Measurements from ENCODE around the gene PRKAG2.

PRKAG2 gene

GRCh38 chr7:151615058-151615457 lies 261.9 kb downstream of the PRKAG2 start:
- DNase-seq (ENCODE audit: low read depth) = no peak

GRCh38 chr7:151614019-151614418 lies 262.9 kb downstream of the PRKAG2 start:
- DNase-seq (ENCODE audit: low read depth) = no peak

- DNase-seq (ENCODE audit: low read depth) = no peak
These were observed 265.0 kb downstream of the PRKAG2 start for GRCh38 chr7:151611878-151612277.

GRCh38 chr7:151611041-151611440 lies 265.9 kb downstream of the PRKAG2 start:
- no peak for DNase-seq (ENCODE audit: low read depth)

GRCh38 chr7:151608031-151608551 lies 268.8 kb downstream of the PRKAG2 start:
- no peak for DNase-seq (ENCODE audit: low read depth)

- DNase-seq (ENCODE audit: low read depth) = no peak
These were observed 269.4 kb downstream of the PRKAG2 start for GRCh38 chr7:151607464-151607867.

- DNase-seq (ENCODE audit: low read depth) = no peak
These were observed 273.0 kb downstream of the PRKAG2 start for GRCh38 chr7:151603951-151604350.

GRCh38 chr7:151601521-151602305 lies 275.2 kb downstream of the PRKAG2 start:
- no peak for DNase-seq (ENCODE audit: low read depth)

- DNase-seq (ENCODE audit: low read depth) = no peak
These were observed 276.6 kb downstream of the PRKAG2 start for GRCh38 chr7:151600331-151600730.

- DNase-seq (ENCODE audit: low read depth) = peak; percentile 76
These were observed 277.3 kb downstream of the PRKAG2 start for GRCh38 chr7:151599401-151600227.

- peak; percentile 50 for DNase-seq (ENCODE audit: low read depth)
These were observed 279.1 kb downstream of the PRKAG2 start for GRCh38 chr7:151597541-151598444.

- DNase-seq (ENCODE audit: low read depth) = no peak
These were observed 281.1 kb downstream of the PRKAG2 start for GRCh38 chr7:151595702-151596350.

GRCh38 chr7:151592868-151593486 lies 283.9 kb downstream of the PRKAG2 start:
- peak; percentile 86 for DNase-seq (ENCODE audit: low read depth)

- no peak for DNase-seq (ENCODE audit: low read depth)
These were observed 284.6 kb downstream of the PRKAG2 start for GRCh38 chr7:151592330-151592729.

- DNase-seq (ENCODE audit: low read depth) = no peak
These were observed 285.0 kb downstream of the PRKAG2 start for GRCh38 chr7:151591866-151592265.

GRCh38 chr7:151590850-151591771 lies 285.8 kb downstream of the PRKAG2 start:
- DNase-seq (ENCODE audit: low read depth) = no peak

GRCh38 chr7:151590071-151590849 lies 286.7 kb downstream of the PRKAG2 start:
- DNase-seq (ENCODE audit: low read depth) = no peak

- no peak for DNase-seq (ENCODE audit: low read depth)
These were observed 287.9 kb downstream of the PRKAG2 start for GRCh38 chr7:151588982-151589381.

Data from HS-5 (cell line).